HL-60/S4 treated with retinoic acid at 250 ng/mL for 4 days and 3 days (cell line): Measurements from ENCODE around the gene NIF3L1.
"Not testable (repeated sequence)": the region's sequence is repeated elsewhere in the genome, so short reads cannot be mapped to it uniquely, and the experiment has no call there.

Source experiments
- in situ Hi-C: fragments of 300-500 bp; cut with MboI; formaldehyde crosslinking; loops from 2 replicates; pipeline ENCODE4 v1.7.0; 2022; ENCODE audit warnings: low sequenced_read_pairs

The NIF3L1 gene

GRCh38 chr2:200869014-200869413, 20.2 kb upstream of the NIF3L1 start:
- in situ Hi-C loops = no loop called here

- in situ Hi-C loops = no loop called here
These were observed 18.0 kb upstream of the NIF3L1 start for GRCh38 chr2:200871151-200871550.

- in situ Hi-C loops = no loop called here
These were observed 15.6 kb upstream of the NIF3L1 start for GRCh38 chr2:200873560-200873959.

GRCh38 chr2:200877443-200877842, 11.7 kb upstream of the NIF3L1 start:
- in situ Hi-C loops = no loop called here

- in situ Hi-C loops = no loop called here
These were observed 10.8 kb upstream of the NIF3L1 start for GRCh38 chr2:200878289-200878880.

- in situ Hi-C loops = not testable (repeated sequence)
These were observed 7.4 kb upstream of the NIF3L1 start for GRCh38 chr2:200881715-200882249.

- in situ Hi-C loops = no loop called here
These were observed 10.3 kb downstream of the NIF3L1 start for GRCh38 chr2:200899482-200899881.

- in situ Hi-C loops = loop anchor here (10.0 kb wide), 1 partner anchor 263 kb away; no protein-coding TSS in a partner anchor
These were observed 12.4 kb downstream of the NIF3L1 start for GRCh38 chr2:200901459-200902072.

GRCh38 chr2:200905618-200906296, 16.6 kb downstream of the NIF3L1 start:
- in situ Hi-C loops = loop anchor here (10.0 kb wide), 1 partner anchor 259 kb away; no protein-coding TSS in a partner anchor

- in situ Hi-C loops = loop anchor here (10.0 kb wide), 1 partner anchor 255 kb away; no protein-coding TSS in a partner anchor
These were observed 20.8 kb downstream of the NIF3L1 start for GRCh38 chr2:200909958-200910357.

- in situ Hi-C loops = no loop called here
These were observed 24.5 kb downstream of the NIF3L1 start for GRCh38 chr2:200913654-200914053.

- in situ Hi-C loops = no loop called here
These were observed 33.3 kb downstream of the NIF3L1 start for GRCh38 chr2:200922439-200922838.

- in situ Hi-C loops = no loop called here
These were observed 40.4 kb downstream of the NIF3L1 start for GRCh38 chr2:200929334-200930249.

GRCh38 chr2:200930947-200931626, 41.9 kb downstream of the NIF3L1 start:
- in situ Hi-C loops = no loop called here

GRCh38 chr2:200939832-200940231, 50.7 kb downstream of the NIF3L1 start:
- in situ Hi-C loops = no loop called here

- in situ Hi-C loops = no loop called here
These were observed 54.4 kb downstream of the NIF3L1 start for GRCh38 chr2:200943527-200944105.

GRCh38 chr2:200944467-200945394, 55.6 kb downstream of the NIF3L1 start:
- in situ Hi-C loops = no loop called here

- in situ Hi-C loops = no loop called here
These were observed 56.2 kb downstream of the NIF3L1 start for GRCh38 chr2:200945395-200945729.

GRCh38 chr2:200950378-200950777, 61.2 kb downstream of the NIF3L1 start:
- in situ Hi-C loops = no loop called here
